ELF-1 (cell line): Measurements from ENCODE around the gene YDJC.
"Not testable (repeated sequence)": the region's sequence is repeated elsewhere in the genome, so short reads cannot be mapped to it uniquely, and the experiment has no call there.

Source experiments
- DNase-seq: peaks from one replicate; pipeline ENCODE4 v3.0.0-alpha.2; 2016; ENCODE audit warnings: low read depth, low spot score

Gene YDJC

DNA sequence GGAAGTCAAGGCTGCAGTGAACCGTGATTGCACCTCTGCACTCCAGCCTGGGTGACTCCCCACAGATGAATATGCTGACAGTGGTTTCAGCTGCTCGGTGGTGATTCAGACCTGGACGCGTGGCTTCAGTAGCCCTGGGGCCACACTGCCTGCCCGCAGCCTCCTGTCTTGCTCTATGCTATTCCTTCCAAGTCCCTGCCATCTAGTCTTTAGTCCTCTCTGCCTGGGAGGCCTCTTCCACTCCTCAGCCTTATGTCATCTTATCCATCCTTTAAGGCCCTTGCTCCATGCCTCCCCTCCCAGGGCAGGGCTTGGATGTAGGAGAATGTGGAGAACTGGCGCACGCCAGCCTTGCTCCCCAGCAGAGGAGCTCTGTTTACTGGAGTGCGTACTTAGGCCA, 23.0 kb downstream of the YDJC start:
- no peak for DNase-seq

DNA sequence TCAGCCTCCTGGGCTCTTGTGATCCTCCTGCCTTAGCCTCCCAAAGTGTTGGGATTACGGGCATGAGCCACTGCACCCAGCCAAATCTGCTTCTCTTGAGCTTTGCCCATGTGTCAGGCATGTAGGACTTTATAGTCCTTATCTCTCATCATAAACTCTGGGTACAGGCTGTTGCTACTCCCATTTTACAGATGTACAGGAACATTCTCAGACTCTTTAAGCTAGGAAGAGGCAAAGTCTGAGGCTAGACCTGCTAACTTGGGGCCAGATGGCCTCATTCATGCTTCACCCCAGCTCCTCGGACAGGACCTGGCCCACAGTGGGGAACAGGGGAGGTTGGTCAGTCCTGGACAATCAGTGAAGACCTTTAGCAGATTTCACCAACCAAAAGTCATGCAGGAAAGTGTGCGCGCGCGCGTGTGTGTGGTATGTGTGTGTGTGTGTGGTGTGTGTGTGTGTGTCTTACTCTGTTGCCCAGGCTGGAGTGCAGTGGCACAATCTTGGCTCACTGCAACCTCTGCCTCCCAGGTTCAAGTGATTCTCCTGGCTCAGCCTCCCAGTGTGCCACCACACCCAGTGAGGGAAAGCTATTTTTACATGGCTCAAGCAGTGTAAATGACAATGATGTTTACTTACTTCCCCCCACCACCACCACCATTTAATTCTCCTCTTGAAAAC, 23.8 kb downstream of the YDJC start:
- no peak for DNase-seq

DNA sequence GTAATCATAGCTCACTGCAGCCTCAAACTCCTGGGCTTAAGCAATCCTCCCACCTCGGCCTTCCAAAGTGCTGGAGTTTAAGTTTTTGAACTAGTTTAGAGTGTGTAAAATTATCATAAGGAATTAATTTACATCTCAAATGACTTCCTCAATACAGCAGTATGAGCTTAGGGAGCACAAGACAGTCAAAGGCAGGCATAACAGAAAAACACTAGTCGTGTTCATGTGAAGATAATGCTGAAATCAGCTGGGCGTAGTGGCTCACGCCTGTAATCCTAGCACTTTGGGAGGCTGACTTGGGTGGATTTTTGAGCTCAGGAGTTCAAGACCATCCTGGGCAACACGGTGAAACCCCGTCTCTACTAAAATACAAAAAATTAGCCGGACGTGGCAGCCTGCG, 25.8 kb downstream of the YDJC start:
- no peak for DNase-seq

DNA sequence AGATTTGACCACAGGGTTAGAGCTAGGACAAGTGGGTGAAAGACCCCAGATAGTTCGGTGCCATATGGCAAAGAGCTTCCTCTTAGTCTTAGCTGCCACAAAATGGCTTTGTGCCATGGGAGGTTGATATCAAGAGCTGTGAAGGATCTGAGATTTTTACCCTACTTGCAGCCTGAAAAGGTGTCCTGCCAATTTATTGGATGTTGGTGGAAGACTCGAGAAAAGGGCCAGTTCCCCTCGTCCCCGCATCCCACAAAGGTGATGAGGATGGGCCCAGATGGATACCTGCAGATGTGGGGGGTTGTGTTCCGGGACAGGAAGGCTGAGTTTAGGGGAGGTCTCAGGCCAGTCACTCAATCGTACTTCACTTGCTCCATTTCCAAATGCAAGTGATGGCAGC, 27.2 kb downstream of the YDJC start:
- no peak for DNase-seq

DNA sequence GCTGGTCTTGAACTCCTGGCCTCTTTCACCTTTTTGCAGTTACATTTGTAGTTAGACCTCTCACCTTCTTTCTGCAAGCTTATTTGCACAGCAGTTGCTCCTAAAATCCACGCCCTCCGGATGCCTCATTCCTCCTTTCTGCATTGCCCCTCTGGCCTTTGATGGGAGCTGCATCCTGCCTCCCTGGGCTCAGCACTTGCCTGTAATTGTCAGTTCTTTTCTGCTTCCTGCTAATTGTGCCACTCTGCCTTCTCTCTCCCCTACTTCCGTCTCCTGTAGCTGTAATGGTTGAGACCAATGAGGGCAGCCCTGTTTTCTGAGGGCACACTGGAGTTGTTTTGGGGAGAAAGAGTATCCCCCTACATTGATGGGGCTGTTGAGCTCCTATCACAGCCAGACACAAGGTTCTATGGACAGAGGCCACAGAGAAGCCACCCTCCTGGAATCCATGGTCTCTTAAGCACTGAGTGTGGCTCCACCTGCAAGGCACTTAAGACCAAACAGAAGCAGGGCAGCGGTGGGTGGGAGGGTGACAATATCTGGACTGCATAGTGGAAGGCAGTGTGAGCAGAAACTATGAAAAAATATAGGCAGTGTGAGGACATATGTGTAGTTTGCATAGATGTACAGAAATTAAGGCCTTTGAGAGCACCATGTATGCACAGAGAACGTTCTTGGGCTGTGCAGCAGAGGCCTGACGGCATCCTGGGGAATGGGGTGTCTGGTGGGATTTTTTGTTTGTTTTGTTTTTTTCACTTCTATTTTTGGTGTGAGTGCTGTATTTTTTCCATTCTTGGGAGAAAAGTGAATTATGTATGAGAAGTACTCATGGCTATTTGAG, 30.5 kb downstream of the YDJC start:
- DNase-seq, result no peak

DNA sequence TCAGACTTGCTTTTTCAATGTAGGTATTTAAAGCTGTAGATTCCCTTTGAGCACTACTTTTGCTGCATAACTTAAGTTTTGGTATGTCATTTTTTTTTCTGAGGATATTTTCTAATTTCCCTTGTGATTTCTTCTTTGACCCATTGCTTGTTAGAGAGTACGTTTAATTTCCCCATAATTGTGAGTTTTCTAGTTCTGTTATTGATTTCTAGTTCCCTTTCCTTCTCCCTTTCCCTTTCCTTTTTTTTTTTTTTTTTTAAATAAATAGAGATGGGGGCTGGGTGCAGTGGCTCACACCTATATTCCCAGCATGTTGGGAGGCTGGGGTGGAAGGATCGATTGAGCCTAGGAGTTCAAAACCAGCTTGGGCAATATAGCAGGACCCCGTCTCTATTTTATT, 31.5 kb downstream of the YDJC start:
- DNase-seq, result no peak

DNA sequence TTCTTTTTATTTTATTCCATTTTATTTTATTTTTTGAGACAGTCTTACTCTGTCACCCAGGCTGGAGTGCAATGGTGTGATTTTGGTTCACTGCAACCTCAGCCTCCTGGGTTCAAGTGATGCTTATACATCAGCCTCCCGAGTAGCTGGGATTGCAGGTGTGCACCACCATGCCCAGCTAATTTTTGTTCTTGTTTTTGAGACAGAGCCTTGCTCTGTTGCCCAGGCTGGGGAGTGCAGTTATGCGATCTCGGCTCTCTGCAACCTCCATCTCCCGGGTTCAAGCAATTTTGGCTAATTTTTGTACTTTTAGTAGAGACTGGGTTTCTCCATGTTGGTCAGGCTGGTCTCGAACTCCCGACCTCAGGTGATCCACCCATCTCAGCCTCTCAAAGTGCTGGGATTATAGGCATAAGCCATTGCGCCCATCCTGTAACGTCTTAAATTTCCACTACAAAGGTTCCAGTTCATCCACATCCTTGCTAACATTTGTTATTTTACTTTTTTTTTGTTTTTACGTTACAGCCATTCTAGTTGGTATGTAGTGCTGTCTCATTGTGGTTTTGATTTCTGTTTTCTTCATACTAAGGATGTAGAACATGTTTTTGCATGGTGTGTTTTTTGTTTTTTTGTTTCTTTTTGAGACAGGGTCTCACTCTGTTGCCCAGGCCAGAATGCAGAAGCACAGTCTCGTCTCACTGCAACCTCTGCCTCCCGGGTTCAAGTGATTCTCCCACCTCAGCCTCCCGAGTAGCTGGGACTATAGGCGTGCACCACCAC, 33.3 kb downstream of the YDJC start:
- DNase-seq, result not testable (repeated sequence)

DNA sequence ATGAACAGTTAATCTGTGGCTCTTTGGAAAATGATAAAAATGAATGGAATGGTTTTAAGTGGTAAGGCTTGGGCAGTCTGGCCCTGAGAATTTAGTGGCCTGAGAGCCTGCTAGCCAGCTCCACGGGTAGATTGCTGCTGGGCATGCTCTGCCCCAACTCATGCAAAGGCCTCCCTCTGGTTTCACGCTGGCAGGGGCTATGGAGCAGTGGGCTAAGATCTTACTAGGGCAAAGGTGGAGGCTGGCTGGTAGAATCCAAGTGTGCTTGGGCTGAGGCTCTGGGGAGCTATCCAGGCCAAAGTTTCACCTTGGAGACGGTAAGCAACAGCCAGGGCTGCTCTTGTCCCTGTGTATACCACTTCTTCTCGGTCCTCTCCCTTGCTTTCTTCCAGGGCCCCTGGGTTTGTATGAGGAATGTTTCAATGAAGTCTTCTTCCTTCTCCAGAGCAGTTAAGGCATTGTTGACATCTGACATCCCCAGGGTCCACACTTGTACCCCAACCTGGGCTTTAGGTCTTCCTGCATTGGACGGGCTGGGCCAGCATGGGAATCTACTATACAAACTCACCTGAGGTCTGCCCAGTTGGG, 34.9 kb downstream of the YDJC start:
- no peak for DNase-seq

DNA sequence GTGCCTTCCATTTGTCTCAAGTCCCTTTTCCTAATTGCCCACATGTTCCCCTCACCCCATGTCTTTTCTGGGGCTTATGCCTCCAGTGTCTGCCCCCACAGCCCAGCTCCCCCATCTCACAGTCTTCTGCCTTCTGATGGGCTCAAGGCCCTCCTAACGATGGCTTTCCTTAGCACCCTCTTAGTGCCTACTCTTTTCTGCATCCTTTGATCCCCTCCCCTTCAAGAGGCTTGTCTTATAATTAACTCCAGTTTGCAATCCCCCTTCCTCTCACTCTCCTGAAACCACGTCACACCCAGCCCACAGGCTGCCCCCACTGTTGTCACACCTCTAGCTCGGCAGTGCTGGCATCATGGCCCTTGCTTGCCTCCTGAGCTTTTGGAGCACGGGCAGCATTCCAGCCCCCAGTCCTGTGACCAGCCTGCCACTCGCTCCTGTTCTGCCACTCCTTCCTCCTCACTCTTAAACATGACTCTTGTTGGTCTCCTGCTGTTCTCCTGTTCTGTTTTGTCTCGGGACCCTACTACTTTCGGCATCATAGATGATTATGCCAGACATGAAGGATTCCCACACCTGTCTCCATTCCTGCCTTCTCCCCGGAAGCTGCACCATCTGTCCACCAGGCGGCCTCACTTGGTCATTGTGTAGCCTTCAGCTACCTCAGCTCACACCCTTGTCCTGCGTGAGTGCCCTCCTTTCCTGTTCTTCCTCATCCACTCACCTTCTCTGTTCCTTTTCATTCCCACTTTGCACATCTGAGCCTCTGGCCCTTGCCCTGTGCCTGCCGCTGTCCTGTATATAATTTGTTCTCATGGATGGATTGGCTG, 36.2 kb downstream of the YDJC start:
- DNase-seq, result peak; percentile 27

DNA sequence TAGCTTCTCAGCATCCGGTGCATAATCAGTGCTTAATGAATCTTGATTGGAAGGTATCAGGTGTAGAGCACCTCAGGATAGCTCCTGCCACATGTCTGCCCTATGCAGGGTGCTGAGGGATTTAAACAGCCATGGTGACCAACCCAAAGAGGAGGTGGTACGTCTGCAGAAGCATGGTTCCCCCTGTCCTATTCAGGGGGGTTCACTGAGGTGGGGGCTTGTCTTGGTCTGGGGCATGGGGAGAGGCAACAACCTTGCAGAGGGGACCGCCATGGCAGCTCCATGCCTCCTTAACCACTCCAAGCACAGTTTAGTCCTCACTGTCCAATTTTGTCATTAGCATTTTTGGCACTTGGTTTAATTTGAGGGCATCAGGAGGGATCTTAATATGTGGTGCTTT, 37.4 kb downstream of the YDJC start:
- DNase-seq, result no peak

DNA sequence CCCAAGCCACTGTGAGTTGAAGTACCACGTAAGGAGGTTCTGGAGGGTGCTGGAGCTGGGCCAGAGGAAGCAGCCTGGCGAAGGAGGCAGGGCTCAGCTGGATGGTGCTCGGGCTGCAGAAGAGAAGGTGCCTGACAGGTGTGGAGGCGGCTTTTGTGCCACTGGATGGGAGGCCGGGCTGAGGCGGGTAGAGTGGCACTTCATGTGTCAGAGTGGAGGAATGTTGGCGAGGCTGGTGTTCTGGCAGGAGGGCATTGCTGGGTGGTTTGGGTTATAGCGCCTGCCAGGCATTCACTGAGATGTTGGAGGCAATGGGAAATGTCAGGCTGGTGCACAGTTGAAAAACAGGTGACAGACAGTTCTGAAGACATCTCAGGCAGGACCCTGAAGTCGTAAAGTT, 38.1 kb downstream of the YDJC start:
- DNase-seq, result no peak

DNA sequence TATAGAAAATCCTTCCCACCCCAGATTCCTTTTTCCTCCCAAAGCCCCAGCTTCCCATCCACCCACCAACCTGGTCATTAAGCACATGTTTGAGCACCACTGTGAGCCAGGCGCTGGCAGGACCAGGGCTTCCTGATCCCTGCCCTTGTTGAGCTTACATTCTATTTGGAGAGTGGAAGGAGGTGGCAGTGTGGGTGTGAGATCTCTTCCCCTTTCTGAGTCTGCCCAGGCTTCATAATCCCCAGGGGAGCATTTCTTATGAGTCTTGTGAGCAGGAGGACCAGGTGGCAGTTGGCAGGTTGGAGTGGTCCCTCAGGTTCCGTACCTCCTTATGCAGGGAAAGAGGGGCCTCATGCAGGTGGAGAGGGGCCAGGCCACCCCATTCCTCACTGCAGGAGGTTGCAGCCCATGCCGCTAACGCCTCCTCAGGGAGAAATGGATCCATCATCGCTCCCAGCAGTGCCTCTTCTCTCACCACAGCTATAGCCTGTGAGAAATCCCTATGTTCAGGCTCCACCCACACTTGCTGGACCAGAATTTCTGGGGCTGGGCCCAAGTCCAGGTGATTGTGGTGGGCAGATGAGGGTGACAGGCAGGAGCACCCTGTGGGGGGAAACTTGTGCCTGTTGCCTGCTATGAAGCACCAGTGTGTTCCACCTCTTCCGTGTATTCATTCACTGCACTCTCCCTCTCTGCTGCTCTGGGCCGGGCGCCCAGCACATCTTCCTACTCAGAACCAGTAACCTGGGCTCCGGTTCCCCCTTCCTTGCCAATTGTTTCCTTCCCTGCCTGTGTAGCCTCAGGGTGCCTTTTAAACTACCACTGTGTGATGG, 38.8 kb downstream of the YDJC start:
- no peak for DNase-seq

DNA sequence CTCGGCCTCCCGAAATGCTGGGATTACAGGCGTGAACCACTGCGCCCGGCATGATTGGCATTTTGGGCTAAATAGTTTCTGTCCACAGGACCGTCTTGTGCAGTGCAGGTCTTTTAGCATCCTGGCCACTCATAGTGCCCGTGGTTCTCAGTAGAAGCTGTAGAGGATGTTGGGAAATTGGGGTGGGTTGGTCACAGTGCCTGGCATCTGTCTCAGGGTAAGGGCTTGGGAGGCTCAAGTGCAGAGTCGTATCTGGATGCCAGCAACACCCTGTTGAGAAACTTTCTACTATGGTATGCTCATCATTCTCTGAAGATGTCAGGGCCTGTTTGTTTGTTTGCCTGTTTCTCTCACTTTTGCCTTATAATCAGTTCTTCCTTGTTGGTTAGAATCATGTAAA, 40.4 kb downstream of the YDJC start:
- DNase-seq, result no peak

DNA sequence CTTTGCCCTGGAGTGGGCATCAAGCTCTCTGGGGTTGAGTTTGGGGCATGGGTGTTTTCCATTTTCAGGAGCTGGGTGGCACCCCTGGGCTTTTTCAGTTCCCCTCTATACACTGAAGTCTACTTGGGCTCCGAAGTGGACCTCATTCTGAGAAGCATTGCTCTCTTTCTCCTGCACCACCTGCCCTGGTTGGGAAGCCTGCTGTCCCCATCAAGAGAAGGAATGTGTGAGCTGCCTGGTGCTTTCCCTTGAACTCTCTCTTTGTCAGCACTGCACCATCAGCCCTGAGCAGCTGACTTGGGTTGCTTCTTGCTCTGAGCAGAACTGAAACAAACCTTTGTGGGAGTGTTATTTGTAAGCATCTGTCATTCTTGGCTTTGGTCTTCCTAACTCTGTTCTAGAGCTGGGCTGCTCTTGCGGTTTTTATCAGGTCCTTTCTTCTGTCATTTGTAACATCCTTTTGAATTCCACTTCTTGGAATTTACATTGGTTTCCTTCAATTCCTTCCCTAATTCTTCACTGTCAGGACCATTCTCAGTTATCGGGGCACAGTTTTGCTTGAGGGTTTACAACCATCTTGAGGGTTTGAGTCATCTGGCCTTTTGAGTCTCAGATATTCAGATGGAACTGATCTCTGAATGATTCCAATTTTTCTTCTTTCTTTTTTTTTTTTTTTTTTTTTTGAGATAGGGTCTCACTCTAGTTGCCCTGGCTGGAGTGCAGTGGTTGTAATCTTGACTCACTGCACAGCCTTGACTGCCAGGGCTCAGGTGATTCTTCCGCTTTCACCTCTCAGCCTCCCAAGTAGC, 41.8 kb downstream of the YDJC start:
- DNase-seq, result no peak

DNA sequence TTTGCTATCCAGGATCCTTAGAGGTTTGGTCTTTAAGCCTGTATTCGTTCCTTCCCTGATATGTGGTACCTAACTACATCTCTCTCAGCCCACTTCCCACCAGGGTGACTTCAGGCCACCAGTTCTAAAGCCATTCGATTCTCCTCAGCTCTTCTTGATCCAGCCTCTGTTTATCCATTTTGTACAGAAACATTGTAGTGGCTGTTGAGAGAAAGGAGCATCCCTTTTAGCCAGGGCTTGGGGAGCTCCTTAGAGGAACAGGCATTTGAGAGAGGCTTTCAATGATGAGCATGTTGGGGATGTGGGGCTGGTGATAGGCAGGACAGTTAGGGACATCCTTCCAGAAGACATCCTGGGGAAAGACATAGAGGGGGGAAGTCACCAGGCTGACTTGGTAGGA, 44.4 kb downstream of the YDJC start:
- DNase-seq, result no peak

DNA sequence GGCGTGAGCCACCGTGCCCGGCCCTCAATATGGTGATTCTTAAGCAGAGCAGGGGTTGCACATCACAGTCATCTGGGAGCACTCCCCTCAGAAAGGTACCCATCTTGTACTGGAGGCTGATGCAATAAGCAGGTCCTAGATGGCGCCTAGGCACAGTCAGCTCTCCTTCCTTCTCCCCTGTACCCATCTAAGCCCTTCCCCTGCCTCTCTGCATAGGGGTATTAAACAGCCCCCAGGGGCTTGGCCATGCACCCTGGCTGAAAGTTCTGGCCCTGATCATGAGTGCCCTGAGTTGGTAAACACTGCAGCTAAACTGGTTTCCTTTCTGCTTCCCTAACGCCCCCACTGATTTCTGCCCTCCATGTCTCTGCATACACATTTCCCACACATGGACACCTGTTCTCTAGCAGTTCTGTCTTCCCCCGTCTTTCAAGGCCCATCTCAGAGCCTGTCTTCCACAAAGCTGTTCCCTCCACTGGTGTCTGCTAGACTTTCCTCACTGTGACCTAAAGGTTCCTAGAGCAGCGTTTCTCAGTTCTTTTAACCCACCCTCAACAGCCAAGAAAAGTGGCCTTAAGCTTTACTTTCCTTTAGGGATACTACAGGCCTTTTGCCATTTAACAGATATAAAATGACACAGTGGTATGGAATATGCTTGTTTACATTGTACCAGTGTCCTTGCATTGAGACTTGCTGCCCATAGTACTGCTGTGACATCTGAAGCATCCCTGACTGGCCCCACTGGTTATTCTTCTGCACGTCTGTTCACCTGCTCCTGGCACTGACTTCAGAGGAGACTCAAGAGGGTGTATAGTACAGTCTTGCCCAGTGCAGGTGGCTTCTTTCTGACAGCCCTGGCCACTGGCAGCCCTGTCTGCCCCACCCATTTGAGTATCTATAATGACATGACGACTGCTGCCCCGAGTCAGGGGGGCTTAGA, 46.8 kb downstream of the YDJC start:
- no peak for DNase-seq

DNA sequence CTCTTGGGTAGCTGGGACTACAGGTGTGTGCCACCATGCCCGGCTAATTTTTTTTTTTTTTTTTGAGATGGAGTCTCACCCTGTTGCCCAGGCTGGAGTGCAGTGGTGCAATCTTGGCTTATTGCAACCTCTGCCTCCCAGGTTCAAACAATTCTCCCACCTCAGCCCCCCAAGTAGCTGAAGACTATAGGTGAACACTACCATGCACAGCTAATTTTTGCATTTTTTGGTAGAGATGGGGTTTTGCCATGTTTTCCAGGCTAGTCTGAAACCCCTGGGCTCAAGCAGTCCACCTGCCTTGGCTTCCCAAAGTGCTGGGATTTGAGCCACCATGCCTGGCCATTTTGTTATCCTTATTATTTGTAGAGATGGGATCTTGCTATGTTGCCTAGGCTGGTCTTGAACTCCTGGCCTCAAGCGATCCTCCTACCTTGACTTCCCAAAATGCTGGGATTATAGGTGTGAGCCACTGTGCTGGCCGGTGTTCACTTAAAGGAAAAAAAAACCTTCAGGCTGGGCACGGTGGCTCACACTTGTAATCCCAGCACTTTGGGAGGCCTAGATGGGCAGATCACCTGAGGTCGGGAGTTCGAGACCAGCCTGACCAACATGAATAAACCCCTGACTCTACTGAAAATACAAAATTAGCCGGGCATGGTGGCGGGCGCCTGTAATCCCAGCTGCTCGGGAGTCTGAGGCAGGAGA, 48.7 kb downstream of the YDJC start:
- not testable (repeated sequence) for DNase-seq

DNA sequence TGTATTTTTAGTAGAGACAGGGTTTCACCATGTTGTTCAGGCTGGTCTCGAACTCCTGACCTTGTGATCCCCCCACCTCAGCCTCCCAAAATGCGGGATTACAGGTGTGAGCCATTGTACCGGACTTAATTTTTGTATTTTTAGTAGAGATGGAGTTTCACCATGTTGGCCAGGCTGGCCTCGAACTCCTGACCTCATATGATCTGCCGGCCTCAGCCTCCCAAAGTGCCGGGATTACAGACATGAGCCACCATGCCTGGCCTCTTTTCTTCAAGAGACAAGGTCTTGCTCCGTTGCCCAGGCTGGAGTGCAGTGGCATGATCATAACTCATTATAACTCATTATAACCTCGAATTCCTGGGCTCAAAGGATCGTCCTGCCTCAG, 49.2 kb downstream of the YDJC start:
- DNase-seq, result not testable (repeated sequence)
